ENCODE measurements around the gene NEK3.
"Not testable (repeated sequence)": the region's sequence is repeated elsewhere in the genome, so short reads cannot be mapped to it uniquely, and the experiment has no call there.

Gene NEK3, protein sequence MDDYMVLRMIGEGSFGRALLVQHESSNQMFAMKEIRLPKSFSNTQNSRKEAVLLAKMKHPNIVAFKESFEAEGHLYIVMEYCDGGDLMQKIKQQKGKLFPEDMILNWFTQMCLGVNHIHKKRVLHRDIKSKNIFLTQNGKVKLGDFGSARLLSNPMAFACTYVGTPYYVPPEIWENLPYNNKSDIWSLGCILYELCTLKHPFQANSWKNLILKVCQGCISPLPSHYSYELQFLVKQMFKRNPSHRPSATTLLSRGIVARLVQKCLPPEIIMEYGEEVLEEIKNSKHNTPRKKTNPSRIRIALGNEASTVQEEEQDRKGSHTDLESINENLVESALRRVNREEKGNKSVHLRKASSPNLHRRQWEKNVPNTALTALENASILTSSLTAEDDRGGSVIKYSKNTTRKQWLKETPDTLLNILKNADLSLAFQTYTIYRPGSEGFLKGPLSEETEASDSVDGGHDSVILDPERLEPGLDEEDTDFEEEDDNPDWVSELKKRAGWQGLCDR

DNA sequence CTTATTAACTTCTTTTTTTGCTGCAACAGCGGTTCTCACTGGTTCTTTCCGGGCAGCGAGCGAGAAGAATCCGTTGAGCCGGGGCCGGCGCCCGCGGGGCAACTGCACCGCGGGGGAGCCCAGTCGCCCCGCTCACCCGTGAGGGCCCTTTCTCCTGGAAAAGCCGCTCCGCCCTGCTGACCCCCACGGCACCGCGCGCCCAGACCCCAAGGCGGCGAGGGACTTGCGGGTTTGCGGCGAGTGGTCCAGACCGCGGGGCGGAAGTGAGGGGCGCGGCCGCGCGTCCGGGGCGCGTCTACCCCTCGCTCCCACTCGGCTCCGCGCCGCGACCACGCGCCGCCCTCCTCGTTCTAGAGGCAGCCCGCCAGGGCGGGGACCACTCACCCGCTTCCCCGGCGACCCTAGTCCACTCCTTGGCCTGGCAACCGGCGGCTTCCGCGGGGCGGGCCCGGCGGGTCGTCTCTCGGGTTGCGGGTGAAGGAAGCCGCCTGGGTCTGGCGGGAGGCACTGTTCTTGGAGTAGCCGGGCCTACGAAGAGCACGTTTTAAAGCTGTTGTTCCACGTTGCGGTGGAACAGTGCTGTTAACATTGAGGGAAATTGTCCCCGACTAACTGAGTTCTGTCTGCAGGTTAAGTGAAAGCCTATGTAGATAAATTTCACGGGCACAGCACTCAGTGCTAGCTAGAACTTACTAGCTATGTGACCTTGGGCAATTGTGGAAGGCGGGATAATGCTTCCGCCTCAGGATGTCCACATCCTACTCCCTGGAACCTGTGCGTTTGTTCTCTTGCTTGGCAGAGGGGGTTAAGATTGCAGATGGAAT lies at the start of gene NEK3:
NEK3 (minus strand) TSS at position 439 of the 824 bp plus-strand sequence. CDS start 3,406 bp downstream, outside the sequence.
- DNase-seq: peak; percentile 91

DNA sequence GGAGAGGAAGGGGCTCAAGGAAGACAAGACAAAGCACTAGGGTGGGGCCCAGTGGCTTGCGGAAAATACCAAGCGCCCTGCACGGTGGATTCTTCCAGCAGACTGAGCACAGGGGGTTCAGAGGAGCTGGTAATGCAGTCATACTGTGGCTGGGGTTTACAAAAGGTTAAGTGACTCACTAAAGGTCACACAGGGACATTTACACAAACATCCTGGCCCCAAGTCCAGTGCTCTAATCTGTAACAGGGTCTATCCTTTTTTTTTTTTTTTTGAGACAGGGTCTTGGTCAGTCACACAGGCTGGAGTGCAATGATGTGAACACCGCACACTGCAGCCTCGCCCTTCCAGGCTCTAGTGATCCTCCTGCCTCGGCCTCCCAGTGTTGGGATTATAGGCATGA lies 49.0 kb upstream of the NEK3 start:
- not testable (repeated sequence) for DNase-seq

DNA sequence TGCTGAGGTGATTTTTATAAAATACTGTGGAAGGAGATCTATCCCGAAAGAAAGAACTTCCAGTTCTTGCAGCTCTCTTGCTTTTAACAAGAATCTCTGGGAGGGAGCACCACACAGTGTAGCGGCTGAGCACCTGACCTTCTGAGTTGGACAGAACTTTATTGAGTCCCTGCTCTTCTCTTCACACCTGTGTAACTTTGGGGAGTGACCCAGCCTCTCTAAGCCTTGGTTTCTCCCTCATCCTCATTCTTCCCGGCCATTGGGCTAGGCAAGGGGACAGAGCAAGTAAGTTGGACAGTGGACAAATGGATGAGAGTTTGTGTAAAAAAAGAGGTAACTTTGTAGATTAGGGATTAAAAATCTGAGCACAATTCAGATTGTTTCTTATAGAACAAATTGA lies 48.5 kb upstream of the NEK3 start:
- DNase-seq: not testable (repeated sequence)

DNA sequence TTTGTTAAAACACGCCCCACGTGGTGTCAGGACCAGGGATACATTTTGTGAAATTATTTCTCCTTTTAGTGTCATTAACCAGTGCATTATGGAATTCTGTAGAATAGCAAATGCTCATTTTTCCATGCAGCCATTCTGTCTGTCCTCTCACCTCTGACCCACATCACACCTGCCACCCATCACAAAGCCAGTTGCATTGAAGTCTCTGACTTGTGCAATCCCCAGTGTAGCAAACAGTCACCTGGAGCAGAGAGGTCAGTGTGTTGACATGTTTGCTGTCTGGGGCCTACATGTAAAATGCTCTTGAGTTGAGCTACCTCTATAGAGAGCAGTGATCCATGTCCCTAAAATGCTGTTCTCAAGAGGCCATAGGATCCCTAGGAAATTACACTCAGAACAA lies 47.9 kb upstream of the NEK3 start:
- not testable (repeated sequence) for DNase-seq

DNA sequence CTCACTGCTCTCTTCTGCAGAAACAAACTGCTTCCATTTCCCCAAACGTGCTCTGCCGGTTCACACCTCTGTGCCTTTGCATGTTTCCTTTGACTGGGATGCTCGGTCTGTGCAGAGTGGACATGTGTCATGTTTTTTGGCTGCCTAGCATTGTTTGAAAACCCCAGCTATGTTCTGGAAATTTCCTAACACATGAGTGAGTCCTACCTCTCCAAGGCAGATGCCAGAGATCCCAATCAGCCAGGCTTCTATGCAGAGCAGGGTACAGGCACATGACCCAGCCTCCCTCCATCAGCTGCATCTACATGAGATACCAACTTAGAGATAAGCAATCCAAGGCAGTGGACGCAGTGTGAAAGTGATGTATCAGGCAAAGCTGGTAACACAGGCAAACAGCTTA lies 45.1 kb upstream of the NEK3 start:
- not testable (repeated sequence) for DNase-seq

DNA sequence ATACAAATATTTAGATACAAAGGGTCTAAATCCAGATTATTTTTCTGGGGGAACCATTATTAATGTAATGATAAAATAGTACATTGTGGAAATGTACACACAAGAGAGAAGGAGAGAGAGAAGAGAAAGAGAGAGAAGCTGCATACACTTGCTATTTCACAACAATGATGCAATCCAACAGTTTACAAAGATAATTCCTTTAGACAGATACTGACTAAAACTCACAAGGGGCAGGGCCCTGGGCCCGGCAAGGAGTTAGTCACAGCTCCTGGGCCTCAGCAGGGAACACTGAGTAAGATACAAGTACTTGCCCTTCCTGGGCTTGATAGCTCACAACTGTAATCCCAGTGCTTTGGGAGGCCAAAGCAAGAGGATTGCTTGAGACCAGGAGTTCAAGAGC lies 44.5 kb upstream of the NEK3 start:
- not testable (repeated sequence) for DNase-seq

DNA sequence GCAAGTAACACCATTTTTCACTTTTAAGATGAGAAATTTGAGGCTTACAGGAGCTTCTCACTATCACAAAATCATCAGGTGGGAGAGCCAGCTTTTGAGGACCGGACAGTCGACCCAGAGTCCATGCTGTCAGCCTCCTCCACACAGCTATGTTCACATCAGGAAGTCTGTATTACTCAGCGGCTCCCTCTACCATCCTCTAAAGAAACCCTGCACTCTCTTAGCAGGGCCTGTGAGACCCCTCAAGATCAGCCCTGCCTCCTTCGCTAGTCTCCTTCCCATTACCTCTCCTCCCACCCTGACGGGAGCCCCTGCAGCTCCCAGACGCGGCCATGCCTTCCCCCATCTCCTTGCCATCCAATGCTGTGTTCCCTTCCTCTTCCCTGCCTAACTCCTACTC lies 43.1 kb upstream of the NEK3 start:
- peak; percentile 46 for DNase-seq

DNA sequence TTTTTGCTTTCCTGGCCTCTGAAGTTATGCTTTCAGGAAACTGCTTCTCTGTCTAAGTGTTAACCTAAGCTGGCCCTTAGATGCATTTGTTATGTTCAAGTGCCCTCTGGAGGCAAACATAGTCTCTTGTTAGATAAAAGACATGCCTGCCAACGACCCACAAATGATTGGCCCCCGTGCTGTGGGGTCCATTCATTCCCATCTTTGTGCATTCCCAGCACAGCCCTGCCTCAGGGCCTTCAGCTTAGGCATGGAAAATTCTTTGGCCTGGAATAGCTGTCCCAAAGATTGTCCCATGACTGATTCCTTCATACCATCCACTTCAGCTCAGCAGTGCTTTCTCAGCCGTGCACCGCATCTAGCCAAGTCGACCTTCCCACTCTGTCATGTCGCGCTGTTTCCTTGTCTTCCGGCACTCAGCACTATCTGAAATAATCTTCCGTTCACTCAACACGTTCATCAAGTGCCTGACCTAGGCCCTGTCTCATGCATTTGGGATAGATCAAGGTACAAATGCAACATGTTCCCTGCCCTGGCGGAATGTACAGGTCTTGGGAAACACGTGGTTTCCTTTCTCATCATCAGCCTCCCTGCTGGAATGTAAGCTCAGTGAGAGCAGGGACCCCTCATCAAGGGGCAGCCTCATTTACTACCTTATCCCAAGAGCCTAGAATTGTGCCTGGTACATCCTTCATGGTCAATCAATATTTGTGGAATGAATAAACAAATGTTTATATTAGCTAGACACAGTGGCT lies 42.2 kb upstream of the NEK3 start:
- DNase-seq: peak; percentile 77

DNA sequence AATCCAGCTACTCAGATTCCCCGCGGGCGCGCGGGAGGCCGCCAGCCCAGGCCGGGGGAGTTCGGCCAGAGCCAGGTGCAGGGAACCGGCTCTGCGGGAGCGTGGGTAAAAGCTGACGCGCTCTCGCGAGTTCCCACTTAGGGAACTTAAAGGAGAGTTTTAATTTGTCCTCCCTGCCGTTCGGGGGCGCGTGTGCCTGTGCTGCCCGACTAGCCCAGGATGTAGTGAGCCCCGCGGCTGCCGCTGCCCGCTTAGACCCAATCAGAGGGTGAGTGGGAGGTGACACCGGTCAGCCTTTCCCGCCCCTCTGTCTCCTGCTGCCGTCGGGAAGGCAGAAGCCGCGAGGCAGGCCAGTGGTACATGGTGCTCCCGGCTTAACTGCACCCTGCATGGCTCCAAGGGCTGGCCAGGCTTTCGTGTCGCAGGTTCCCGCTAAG lies 36.0 kb upstream of the NEK3 start:
- DNase-seq: no peak

DNA sequence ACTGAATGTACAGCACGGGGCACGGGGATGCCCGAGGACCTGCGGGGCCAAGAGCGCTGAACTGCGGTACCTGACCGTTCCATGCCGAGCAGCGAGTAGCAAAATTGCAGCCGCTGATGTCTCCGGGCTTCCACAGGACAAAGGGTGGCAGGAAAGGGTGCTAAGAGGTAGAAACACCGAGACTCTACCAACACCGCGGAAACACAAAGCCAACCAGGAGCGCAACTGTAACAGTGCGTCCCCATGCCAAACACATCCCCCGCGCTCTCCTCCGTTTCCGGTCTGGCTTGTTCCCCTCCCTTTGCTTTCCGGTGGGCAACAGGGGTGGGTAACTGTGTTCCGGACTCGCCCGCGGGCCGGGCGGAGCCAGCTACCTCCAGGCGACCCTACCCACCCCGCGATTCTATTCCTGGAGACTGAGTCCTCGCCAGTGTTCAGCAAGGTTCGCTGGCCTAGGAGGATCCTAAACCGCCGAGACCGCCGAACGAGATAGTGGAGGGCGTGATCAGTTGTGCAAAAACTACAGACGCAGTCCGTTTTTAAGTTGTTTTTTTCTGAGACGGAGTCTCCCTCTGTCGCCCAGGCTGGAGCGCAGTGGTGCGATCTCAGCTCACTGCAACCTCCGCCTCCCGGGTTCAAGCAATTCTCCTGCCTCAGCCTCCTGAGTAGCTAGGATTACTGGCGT lies 34.9 kb upstream of the NEK3 start:
- peak; percentile 93 for DNase-seq

DNA sequence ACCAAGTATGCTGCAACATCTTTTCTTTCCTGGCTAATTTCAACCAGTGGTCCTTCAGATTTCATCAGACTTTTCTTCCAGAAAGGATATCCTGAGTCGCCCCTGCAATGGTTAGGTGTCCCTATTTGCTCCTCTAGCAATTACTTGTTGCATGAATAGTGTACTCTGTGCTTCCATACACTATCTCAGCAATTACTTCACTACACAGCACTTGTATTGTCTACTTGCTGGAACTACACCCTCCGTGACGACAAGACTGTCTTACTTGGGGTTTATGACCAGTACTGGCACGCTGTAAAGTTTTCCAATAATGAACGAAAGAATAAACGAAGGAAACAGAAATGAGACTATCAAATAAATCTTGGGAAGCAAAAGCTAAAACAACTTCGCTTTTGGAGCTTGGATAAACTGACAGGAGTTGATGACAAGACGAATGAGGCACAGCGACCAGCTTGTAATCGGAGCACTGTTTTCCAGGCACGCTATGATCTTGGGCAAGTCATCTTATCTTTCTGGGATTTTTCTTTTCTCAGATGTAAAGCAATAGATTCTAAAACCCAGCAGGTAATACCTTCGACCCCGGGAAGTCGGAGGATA lies 34.3 kb upstream of the NEK3 start:
- peak; percentile 58 for DNase-seq

DNA sequence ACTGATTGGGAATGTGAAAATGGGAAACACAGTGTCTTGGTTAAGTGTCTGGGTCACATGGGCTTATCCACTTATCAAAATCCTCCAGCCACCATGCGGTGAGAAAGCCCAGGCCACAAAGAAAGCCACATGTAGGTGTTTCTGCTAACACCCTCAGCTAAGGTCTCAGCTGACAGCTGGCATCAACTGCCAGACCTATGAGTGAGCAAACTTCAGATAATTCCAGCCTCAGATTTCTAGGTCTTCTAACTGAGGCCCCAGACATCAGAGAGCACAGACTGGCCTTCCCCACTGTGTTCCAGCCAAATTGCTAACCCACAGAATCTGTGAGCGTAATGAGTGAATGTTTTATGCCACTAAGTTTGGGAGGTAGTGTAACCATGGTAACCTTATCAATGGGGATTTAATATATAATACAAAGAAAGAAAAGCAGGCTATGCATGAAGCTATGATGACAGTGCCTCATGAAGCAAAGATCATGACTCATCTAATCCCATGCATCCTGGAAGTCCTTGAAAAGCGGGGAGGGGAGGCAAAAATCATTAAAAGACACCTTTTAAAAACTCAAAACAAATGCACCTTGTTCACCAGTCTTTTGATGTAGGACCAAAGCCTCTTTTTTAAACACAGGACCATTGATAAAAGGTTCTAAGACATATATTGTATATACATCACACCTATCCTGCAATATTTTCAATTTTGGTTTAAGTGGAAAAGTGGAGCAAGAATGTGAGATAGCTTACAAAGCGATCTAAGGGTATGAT lies 28.2 kb upstream of the NEK3 start:
- DNase-seq: peak; percentile 93

DNA sequence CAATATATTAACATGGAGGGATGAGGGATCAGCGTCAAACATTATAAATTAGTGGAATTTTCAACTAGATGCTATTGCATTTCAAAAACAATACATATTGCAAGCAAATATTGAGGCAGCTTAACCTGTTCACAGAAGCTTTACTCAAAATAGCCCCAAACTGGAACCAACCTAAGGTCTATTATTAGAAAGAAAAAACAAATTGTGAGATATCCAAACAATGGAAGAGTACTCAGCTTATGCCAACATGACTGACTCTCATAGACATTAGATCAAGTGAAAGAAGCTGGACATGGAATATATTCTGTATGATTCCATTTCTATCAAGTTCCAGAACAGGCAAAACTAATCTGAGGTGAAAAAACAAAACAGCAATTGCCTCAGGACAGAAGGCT lies 27.6 kb upstream of the NEK3 start:
- DNase-seq: no peak

DNA sequence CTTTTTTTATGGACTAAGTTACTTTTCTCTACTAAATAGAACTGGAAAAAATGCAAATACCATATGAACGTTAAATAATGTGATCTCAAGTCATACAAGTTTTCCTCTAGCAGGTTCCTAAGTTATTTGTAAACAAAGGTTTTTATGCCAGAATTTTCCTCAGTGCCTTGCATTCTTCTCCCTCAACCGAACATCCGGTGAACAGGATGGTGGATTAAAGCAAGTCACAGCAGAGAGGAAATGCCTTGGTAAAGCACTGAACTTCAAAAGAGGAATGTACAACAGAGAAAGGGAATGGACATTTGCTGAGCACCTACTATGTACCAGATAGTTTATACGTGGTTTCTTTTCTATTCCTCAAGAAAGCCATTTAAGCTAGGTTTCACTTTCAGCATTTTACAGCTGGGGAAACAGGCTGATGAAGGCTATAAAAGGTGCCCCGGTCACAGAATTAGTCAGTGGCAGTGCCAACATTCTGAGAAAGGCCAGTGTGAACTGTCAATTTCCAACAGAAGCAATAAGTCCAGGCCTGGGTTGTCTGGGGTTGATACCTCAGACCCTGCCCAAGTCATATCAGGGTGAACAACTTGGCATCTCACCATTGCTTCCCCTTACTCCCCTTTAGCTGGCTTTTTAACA lies 22.0 kb upstream of the NEK3 start:
- not testable (repeated sequence) for DNase-seq

DNA sequence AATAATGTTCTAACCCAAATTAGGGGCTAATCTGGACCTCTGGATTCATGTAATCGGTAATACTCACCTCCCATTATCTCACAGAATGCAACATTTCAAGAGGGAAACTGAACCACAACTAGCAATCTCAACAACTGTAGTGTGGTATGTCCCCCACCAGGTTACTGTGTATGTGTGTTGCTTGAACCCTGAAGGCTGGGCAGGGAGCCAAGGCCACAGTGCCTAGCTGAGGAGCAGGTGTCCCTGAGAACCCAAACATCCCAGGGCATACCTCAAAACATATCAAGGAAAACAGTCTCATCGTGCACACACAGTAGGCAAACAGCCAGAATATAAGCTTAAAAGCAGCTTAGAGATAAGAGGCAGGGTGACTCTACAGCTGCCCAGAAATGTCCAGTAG lies 20.5 kb upstream of the NEK3 start:
- peak; percentile 55 for DNase-seq

DNA sequence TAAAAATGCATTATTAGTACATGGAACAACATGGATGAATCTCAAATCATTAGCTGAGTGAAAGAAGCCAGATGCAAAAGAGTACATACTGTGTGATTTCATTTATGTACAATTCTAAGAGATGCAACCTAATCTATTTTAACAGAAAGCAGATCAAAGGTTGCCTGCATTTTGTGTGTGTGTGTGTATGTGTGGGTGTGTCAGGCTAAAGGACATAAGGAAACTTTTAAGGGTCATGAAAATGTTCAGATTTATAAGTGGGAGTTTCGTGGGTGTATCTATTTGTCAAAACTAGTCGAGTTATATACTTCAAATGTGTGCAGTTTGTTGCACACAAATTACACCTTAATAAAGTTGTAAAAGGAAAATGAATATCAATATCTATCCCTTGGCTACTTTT lies 17.9 kb upstream of the NEK3 start:
- DNase-seq: no peak

DNA sequence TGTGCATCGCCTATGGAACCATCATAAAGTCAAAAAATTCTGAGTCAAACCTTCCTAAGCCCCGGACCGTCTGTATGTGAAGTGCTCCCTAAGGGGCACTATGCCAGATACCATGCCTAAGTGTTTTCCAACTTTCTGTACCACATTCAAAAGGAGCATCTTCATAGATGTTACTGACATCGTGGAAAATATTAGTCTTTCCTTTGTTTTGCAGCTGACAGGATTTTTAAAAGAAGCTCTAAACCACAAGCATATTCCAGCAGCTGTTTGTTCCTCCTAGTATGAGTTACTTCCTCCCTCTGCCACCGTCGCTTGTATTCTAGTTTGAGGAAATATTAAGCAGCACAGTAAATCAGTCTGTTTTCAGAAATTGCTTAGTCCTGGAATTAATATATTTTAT lies 14.6 kb upstream of the NEK3 start:
- DNase-seq: not testable (repeated sequence)

DNA sequence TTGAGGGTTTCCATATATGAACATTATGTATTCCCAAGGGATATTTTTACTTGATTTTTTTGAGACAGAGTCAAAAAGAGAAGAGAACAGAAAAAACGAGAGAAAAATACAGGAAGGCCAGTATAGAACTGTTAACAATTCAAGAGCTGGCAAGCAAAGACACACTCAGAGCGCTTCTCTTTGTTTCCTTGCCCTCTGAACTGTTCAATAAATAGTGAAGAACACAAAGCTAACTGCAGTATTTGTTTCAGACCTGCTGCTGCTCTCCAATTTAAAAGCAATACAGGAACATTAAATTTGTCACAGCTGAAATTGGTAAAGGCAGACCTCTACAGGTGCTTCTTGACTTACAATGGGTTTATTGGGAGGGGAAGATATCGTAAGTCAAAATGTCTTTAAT lies 14.0 kb upstream of the NEK3 start:
- no peak for DNase-seq

DNA sequence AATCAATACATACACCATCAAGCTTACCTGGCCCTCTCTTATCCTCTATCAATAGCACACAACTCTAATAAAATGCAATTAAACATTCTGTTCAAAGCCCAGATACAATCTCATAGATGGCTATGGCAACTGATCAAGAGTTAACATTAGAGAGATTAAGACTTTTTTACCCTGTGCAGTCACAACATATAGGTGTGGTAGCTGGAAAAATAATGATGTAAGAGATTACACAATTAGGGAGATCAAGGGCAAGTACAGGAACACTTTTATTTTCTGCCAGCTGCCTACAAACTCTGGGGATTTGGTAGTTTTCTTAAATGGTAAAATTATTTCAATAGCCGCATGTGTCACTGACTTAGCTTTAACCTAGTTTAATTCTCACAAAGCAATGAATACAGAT lies 12.3 kb upstream of the NEK3 start:
- DNase-seq: not testable (repeated sequence)

DNA sequence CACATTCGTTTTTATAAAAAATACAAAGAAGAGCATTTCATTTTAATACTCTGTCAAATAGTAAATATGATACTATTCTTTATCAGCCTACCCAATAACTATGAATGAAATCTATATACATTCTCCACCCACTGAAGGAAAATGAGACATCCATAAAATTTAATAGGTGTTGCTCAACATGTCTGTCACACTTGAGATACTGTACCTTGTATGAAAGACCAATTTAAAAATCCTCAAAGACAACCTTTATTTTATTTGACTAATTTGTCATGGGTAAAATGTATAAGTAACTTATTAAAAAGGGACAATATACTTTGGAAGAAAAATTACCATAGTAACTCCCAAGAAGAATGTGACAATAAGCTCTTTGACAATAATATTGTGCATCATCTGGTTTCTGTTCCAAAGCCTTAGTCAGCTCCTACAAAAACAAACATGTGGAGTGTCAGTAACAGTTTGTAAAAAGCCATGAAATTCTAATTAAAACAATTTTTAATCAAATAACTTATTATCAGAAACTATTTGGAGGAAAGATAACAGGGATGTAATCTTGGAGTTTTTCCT lies 11.5 kb upstream of the NEK3 start:
- DNase-seq: not testable (repeated sequence)
